ENCODE results near the gene WSCD1. TPM values are rescaled to one million over a fixed set of nuclear protein-coding genes. Genes with fewer than 3 reads are reported as not detected.

Gene WSCD1
- total RNA-seq, 2 donors from 2014 or later = 1.7 to 4.1 TPM

DNA sequence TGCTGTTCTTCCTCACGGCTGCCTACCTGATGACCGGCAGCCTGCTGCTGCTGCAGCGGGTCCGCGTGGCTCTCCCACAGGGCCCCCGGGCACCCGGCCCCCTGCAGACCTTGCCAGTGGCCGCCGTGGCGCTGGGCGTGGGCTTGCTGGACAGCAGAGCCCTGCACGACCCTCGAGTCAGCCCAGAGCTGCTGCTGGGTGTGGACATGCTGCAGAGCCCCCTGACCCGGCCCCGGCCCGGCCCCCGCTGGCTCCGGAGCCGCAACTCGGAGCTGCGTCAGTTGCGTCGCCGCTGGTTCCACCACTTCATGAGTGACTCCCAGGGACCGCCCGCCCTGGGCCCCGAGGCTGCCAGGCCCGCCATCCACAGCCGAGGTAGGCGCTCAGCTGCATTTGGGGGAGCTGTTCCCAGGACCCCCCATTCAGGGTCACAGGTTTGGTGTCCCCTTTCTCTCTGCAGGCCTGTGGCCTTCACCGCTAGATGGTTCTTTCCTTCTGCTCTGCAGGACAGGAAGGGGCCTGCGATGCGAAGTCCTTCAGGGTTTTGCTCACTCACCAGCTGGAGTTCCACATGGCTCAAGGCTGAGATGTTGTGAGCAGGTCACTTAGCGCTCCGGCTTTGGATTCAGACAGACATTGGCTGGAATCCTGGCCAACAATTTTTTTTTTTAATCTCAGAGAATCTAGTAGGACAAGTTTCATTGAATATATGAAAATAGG is 10.7 kb downstream of the WSCD1 start:
- DNase-seq (ENCODE audit: low spot score) = no peak
- Histone ChIP-seq H3K4me1 (replicated peaks) (no peaks in the 10 kb centered on the region), H3K27ac (no peak overlapping the region), H3K36me3 (no peaks in the 10 kb centered on the region), H3K4me3 (no peak overlapping the region), H3K27me3 (replicated peaks; ENCODE audit: insufficient read depth) (peaks cover 2% of the 10 kb centered on the region), H3K9me3 (no peaks in the 10 kb centered on the region)
- TF ChIP-seq, protein P1, sequence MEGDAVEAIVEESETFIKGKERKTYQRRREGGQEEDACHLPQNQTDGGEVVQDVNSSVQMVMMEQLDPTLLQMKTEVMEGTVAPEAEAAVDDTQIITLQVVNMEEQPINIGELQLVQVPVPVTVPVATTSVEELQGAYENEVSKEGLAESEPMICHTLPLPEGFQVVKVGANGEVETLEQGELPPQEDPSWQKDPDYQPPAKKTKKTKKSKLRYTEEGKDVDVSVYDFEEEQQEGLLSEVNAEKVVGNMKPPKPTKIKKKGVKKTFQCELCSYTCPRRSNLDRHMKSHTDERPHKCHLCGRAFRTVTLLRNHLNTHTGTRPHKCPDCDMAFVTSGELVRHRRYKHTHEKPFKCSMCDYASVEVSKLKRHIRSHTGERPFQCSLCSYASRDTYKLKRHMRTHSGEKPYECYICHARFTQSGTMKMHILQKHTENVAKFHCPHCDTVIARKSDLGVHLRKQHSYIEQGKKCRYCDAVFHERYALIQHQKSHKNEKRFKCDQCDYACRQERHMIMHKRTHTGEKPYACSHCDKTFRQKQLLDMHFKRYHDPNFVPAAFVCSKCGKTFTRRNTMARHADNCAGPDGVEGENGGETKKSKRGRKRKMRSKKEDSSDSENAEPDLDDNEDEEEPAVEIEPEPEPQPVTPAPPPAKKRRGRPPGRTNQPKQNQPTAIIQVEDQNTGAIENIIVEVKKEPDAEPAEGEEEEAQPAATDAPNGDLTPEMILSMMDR (IDR thresholded peaks at IDR 0.05) = no peak
- no peak for TF ChIP-seq POLR2A (IDR thresholded peaks at IDR 0.05)
- TF ChIP-seq POLR2AphosphoS5 (IDR thresholded peaks at IDR 0.05) = no peak
- 93% methylated on average over 31 of the region's 35 CpGs for WGBS
- intact Hi-C loops (cut with DNase I) = no loop called here

DNA sequence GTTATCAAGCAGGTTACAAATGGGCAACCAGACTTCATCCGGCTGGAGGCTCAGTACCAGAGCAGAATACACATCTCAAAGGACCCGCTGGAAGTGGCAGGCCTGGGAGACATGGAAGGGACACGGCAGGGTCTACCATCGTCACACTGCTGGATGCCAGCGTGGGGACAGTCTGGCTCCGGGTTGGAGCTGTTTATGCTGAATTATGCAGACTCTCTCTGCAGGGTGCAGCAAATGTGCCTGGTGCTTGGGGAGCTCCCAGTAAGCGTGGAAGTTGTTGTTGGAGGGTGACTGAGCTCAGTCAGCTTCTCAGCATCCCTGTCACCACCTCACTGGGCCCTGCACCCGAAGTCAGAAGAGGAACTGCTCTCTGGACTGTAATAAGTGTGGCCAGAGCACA is 12.2 kb downstream of the WSCD1 start:
- no peak for TF ChIP-seq POLR2A (IDR thresholded peaks at IDR 0.05)
- TF ChIP-seq POLR2AphosphoS5 (IDR thresholded peaks at IDR 0.05) = no peak
- TF ChIP-seq, protein P1 (IDR thresholded peaks at IDR 0.05) = no peak
- Histone ChIP-seq H3K4me1 (replicated peaks) (no peaks in the 10 kb centered on the region), H3K36me3 (no peaks in the 10 kb centered on the region), H3K27ac (no peak overlapping the region), H3K4me3 (no peak overlapping the region), H3K27me3 (replicated peaks; ENCODE audit: insufficient read depth) (peaks cover 2% of the 10 kb centered on the region), H3K9me3 (no peaks in the 10 kb centered on the region)
- intact Hi-C loops (cut with DNase I) = no loop called here
- DNase-seq (ENCODE audit: low spot score) = no peak
- 83% methylated on average over 8 of the region's 8 CpGs for WGBS

DNA sequence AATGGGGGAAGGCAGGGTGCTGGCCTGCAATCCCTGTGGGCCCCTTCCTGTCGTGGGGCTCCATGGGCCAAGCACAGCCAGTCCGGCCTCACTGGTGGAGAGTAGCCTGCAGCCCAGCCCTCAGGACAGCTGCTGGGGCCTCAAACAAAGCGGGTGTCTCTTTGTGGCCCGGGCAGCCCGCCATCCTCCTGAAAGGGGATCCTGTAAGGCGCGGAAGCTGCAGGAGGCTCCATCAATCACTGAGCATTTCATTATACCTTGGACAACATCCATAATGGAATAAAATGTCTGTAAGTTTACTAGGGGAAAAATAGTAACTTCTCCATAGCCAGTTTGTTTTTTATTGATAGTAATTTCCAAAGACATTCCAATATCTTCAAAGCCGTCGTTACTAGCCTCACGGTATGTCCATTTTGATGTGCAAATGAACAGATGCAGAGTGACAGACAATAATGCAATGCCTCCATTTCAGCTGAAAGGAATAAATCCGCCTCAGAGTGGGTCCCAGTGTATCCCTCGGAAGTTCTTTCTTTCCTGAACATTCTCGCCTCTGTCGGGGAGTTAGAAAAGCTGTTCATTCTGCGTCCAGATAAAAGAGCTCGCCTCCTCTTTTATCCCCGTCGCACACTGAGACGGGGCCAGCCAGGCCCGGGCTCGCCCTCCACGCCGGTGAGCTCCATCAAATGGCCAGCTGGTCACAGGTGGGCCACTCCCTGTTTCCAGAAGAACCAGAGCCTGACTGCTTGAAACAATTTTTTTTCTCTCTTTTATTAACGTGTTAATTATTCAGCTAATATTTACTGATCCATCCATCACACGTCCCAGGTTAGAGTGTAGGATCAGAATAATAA is 14.4 kb downstream of the WSCD1 start:
- H3K4me3 ChIP-seq = no peak overlapping the region
- TF ChIP-seq, protein P1 (IDR thresholded peaks at IDR 0.05) = no peak
- TF ChIP-seq POLR2AphosphoS5 (IDR thresholded peaks at IDR 0.05) (no peak), POLR2A (IDR thresholded peaks at IDR 0.05) (no peak)
- no peaks in the 10 kb centered on the region for H3K4me1 ChIP-seq (replicated peaks)
- H3K36me3 ChIP-seq = no peaks in the 10 kb centered on the region
- WGBS = 42% methylated on average over 24 of the region's 25 CpGs
- peaks cover 2% of the 10 kb centered on the region for H3K27me3 ChIP-seq (replicated peaks; ENCODE audit: insufficient read depth)
- no peaks in the 10 kb centered on the region for H3K9me3 ChIP-seq
- H3K27ac ChIP-seq = no peak overlapping the region
- intact Hi-C loops (cut with DNase I) = no loop called here
- DNase-seq (ENCODE audit: low spot score) = no peak

DNA sequence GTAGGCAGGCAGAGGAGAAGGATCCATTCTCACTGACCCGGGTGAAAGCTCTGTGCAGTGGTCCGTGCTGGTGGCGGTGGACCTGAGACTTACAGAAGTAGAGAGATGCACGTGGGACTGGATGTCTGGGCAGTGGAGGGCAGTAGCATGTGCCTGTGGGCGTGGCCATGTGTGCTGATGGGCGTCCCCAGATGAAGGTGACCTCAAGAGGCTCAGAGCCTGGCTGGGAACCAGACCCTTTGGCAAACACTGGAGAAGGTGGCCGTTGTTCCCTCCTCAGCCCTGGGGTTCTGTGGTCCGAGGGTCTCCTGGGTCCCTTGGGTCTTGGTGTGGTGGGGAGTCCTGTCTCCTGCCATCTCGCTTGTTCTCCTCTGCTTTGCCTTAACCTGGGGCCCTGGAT is 15.6 kb downstream of the WSCD1 start:
- no peak for TF ChIP-seq POLR2AphosphoS5 (IDR thresholded peaks at IDR 0.05)
- TF ChIP-seq POLR2A (IDR thresholded peaks at IDR 0.05) = no peak
- TF ChIP-seq, protein P1 (IDR thresholded peaks at IDR 0.05) = no peak
- H3K9me3 ChIP-seq = no peaks in the 10 kb centered on the region
- no peaks in the 10 kb centered on the region for H3K4me1 ChIP-seq (replicated peaks)
- H3K36me3 ChIP-seq = no peaks in the 10 kb centered on the region
- WGBS = 83% methylated on average over 9 of the region's 9 CpGs
- DNase-seq (ENCODE audit: low spot score) = no peak
- H3K4me3 ChIP-seq = no peak overlapping the region
- H3K27me3 ChIP-seq (replicated peaks; ENCODE audit: insufficient read depth) = peaks cover 2% of the 10 kb centered on the region
- intact Hi-C loops (cut with DNase I) = no loop called here
- H3K27ac ChIP-seq = no peak overlapping the region
